ENCODE results near the gene PDE3A. TPM values are rescaled to one million over a fixed set of nuclear protein-coding genes. Genes with fewer than 3 reads are reported as not detected.

The PDE3A gene
- total and polyA plus RNA-seq, 4 donors = 1.5 to 15.8 (median 3.4) TPM

GRCh38 chr12:20567413-20567812 is 199.1 kb downstream of the PDE3A start:
- Histone ChIP-seq H3K9ac (ENCODE audit: insufficient read depth in 1 of 2, low read length in 2 of 2) (no peak overlapping the region), H3K27ac (ENCODE audit: low read depth in 1 of 2, low read length in 1 of 2) (no peak overlapping the region), H3K9me3 (ENCODE audit: control insufficient read depth in 4 of 4, insufficient read depth in 3 of 4, low read length in 3 of 4) (no peaks in the 10 kb centered on the region), H3K4me3 (no peak overlapping the region), H3K27me3 (ENCODE audit: control insufficient read depth in 3 of 3, insufficient read depth in 3 of 3, low read length in 2 of 3) (no peaks in the 10 kb centered on the region), H3K4me1 (ENCODE audit: control insufficient read depth in 5 of 5, insufficient read depth in 5 of 5, low read length in 5 of 5) (peaks cover 0 to 4% (median 0%) of the 10 kb centered on the region in 5 donors), H3K36me3 (ENCODE audit: control insufficient read depth in 4 of 4, insufficient read depth in 4 of 4, low read length in 4 of 4) (no peaks in the 10 kb centered on the region)
- peak in 1 of 3 donors; percentile 36 for DNase-seq
- ATAC-seq (ENCODE audit: insufficient read depth, low FRiP score) = no peak
- TF ChIP-seq CTCF (IDR thresholded peaks at IDR 0.05; ENCODE audit: control extremely low read depth, extremely low read depth) = no peak

- no peak for TF ChIP-seq CTCF (IDR thresholded peaks at IDR 0.05; ENCODE audit: control extremely low read depth, extremely low read depth)
- no peak overlapping the region for H3K4me3 ChIP-seq
- H3K9me3 ChIP-seq (ENCODE audit: control insufficient read depth in 4 of 4, insufficient read depth in 3 of 4, low read length in 3 of 4) = no peaks in the 10 kb centered on the region
- H3K36me3 ChIP-seq (ENCODE audit: control insufficient read depth in 4 of 4, insufficient read depth in 4 of 4, low read length in 4 of 4) = no peaks in the 10 kb centered on the region
- no peaks in the 10 kb centered on the region for H3K27me3 ChIP-seq (ENCODE audit: control insufficient read depth in 3 of 3, insufficient read depth in 3 of 3, low read length in 2 of 3)
- no peak overlapping the region for H3K27ac ChIP-seq (ENCODE audit: low read depth in 1 of 2, low read length in 1 of 2)
- no peak for DNase-seq
- no peak overlapping the region for H3K9ac ChIP-seq (ENCODE audit: insufficient read depth in 1 of 2, low read length in 2 of 2)
- ATAC-seq (ENCODE audit: insufficient read depth, low FRiP score) = no peak
- 83 to 87% methylated on average over 5 of the region's 5 CpGs for WGBS, 2 donors
- peaks cover 0 to 5% (median 0%) of the 10 kb centered on the region in 5 donors for H3K4me1 ChIP-seq (ENCODE audit: control insufficient read depth in 5 of 5, insufficient read depth in 5 of 5, low read length in 5 of 5)
Measured at GRCh38 chr12:20572451-20572850, 204.1 kb downstream of the PDE3A start.

GRCh38 chr12:20576528-20576927 is 208.2 kb downstream of the PDE3A start:
- Histone ChIP-seq H3K4me3 (no peak overlapping the region), H3K36me3 (ENCODE audit: control insufficient read depth in 4 of 4, insufficient read depth in 4 of 4, low read length in 4 of 4) (no peaks in the 10 kb centered on the region), H3K27me3 (ENCODE audit: control insufficient read depth in 3 of 3, insufficient read depth in 3 of 3, low read length in 2 of 3) (no peaks in the 10 kb centered on the region), H3K9me3 (ENCODE audit: control insufficient read depth in 4 of 4, insufficient read depth in 3 of 4, low read length in 3 of 4) (no peaks in the 10 kb centered on the region), H3K9ac (ENCODE audit: insufficient read depth in 1 of 2, low read length in 2 of 2) (no peak overlapping the region), H3K27ac (ENCODE audit: low read depth in 1 of 2, low read length in 1 of 2) (no peak overlapping the region), H3K4me1 (ENCODE audit: control insufficient read depth in 5 of 5, insufficient read depth in 5 of 5, low read length in 5 of 5) (peaks cover 0 to 10% (median 0%) of the 10 kb centered on the region in 5 donors)
- ATAC-seq (ENCODE audit: insufficient read depth, low FRiP score) (no peak), DNase-seq (no peak)
- TF ChIP-seq CTCF (IDR thresholded peaks at IDR 0.05; ENCODE audit: control extremely low read depth, extremely low read depth) = no peak
- 89 to 90% methylated on average over 3 of the region's 3 CpGs for WGBS, 2 donors

- no peak overlapping the region for H3K27ac ChIP-seq (ENCODE audit: low read depth in 1 of 2, low read length in 1 of 2)
- H3K36me3 ChIP-seq (ENCODE audit: control insufficient read depth in 4 of 4, insufficient read depth in 4 of 4, low read length in 4 of 4) = no peaks in the 10 kb centered on the region
- H3K9ac ChIP-seq (ENCODE audit: insufficient read depth in 1 of 2, low read length in 2 of 2) = no peak overlapping the region
- peaks cover 0 to 11% (median 0%) of the 10 kb centered on the region in 5 donors for H3K4me1 ChIP-seq (ENCODE audit: control insufficient read depth in 5 of 5, insufficient read depth in 5 of 5, low read length in 5 of 5)
- WGBS, 2 donors = 47 to 74% methylated on average over 2 of the region's 2 CpGs
- DNase-seq (no peak), ATAC-seq (ENCODE audit: insufficient read depth, low FRiP score) (no peak)
- H3K27me3 ChIP-seq (ENCODE audit: control insufficient read depth in 3 of 3, insufficient read depth in 3 of 3, low read length in 2 of 3) = no peaks in the 10 kb centered on the region
- H3K4me3 ChIP-seq = no peak overlapping the region
- H3K9me3 ChIP-seq (ENCODE audit: control insufficient read depth in 4 of 4, insufficient read depth in 3 of 4, low read length in 3 of 4) = no peaks in the 10 kb centered on the region
- TF ChIP-seq CTCF (IDR thresholded peaks at IDR 0.05; ENCODE audit: control extremely low read depth, extremely low read depth) = no peak
Measured at GRCh38 chr12:20577054-20577453, 208.7 kb downstream of the PDE3A start.

Data from lung (tissue), 12 donors.